Astrocyte of the spinal cord (primary cell): ENCODE measurements around the gene SLCO1B1.

Experiments
- DNase-seq: peaks from one replicate; pipeline ENCODE4 v3.0.0; 2011; ENCODE audit warnings: low read depth, low spot score
- H3K4me3 ChIP-seq: 2 replicates; pipeline ENCODE4 v1.5.1; 2011; ENCODE audit warnings: low read depth, mild to moderate bottlenecking, low read length, moderate library complexity
- CTCF ChIP-seq: IDR thresholded peaks from 2 replicates; pipeline ENCODE4 v1.5.1; 2012; ENCODE audit warnings: low read depth, mild to moderate bottlenecking, low read length, inconsistent platforms
- in situ Hi-C: cut with HindIII; loops from 2 replicates; pipeline ENCODE4 v1.10.0; 2017; ENCODE audit warnings: low sequenced_read_pairs

The SLCO1B1 gene

GRCh38 chr12:21252070-21252469, 121.1 kb downstream of the SLCO1B1 start:
- no peak overlapping the region for H3K4me3 ChIP-seq
- in situ Hi-C loops: no loop called here
- TF ChIP-seq CTCF: no peak
- DNase-seq: no peak

GRCh38 chr12:21257172-21257571, 126.2 kb downstream of the SLCO1B1 start:
- in situ Hi-C loops: no loop called here
- TF ChIP-seq CTCF: no peak
- DNase-seq: no peak
- H3K4me3 ChIP-seq: no peak overlapping the region

- DNase-seq: no peak
- in situ Hi-C loops: no loop called here
- H3K4me3 ChIP-seq: no peak overlapping the region
These were observed 133.2 kb downstream of the SLCO1B1 start for GRCh38 chr12:21264232-21264631.

GRCh38 chr12:21265932-21266331, 134.9 kb downstream of the SLCO1B1 start:
- H3K4me3 ChIP-seq: no peak overlapping the region
- no peak for DNase-seq
- no peak for TF ChIP-seq CTCF
- in situ Hi-C loops: no loop called here

More at GRCh38 chr12:21264232-21264631, 133.2 kb downstream of the SLCO1B1 start:
- no peak for TF ChIP-seq CTCF

- H3K4me3 ChIP-seq: no peak overlapping the region
- no peak for TF ChIP-seq CTCF
- no peak for DNase-seq
- in situ Hi-C loops: no loop called here
These were observed 145.8 kb downstream of the SLCO1B1 start for GRCh38 chr12:21276826-21277225.
